HG03159 (cell line): ENCODE measurements around the gene HHIP.
"Not testable (repeated sequence)": the region's sequence is repeated elsewhere in the genome, so short reads cannot be mapped to it uniquely, and the experiment has no call there.

Experiments used
- ATAC-seq: cut with Tn5 transposase; IDR thresholded peaks from one replicate; pipeline ENCODE4 v1.9.1; 2021; ENCODE audit warnings: mild to moderate bottlenecking, moderate library complexity; ENCODE audit not compliant: unreplicated experiment

The HHIP gene

GRCh38 chr4:144748814-144749555 lies 103.0 kb downstream of the HHIP start:
- ATAC-seq = no peak

DNA sequence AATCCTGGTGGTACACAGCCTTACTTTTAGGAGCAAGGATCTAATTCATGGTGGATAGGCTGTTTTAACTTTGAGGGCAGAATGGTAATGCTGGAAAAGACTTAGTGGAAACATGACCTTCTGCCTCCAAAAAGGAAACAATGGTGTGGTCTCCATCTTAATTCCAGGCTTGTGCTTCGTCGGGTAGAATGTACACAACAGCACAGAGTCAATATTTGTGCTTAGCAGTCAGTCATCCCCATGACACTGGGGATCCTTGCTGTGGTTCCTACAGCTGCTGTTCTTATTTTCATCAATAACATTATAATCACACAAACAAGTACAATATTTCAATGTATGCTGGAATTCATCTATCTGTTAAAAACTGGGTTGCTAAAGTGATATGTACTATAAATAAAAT lies 104.4 kb downstream of the HHIP start:
- no peak for ATAC-seq

GRCh38 chr4:144754562-144755410 lies 108.8 kb downstream of the HHIP start:
- ATAC-seq = no peak

DNA sequence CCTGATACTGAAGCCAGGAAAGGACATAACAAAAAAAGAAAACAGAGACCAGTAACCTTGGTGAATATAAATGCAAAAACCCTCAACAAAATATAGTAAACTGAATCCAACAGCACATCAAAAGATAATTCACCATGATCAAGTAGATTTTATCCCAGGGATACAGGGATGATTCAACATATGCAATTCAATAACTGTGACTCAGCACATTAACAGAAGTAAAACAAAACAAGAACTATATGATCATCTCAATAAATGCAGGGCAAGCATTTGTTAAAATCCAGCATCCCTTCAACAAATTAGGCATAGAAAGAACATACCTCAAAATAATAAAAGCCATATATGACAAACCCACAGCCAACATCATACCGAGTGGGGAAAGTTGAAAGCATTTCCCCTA lies 112.0 kb downstream of the HHIP start:
- ATAC-seq = no peak

- not testable (repeated sequence) for ATAC-seq
These were observed 122.9 kb downstream of the HHIP start for GRCh38 chr4:144768809-144769208.

- ATAC-seq = no peak
These were observed 132.4 kb downstream of the HHIP start for GRCh38 chr4:144778364-144778763.

GRCh38 chr4:144782345-144782744 lies 136.4 kb downstream of the HHIP start:
- no peak for ATAC-seq

DNA sequence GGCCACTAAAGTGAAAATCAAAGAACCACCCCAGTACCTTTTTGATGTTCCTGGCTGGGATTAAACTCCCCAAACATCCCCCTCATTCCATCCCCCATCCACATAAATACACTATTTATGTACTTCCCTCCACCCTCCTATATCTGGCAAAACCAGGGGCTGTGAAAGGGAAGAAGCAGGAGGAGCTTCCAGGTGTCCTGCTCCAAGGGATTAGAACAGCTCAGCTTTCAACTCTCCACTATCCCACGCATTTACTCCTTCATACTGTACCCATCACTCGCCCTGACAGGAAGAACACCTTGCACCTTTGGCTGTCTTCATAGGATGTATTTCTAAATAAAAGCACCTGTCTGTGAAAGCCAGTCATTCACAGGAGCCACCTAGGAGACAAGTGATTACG lies 140.0 kb downstream of the HHIP start:
- ATAC-seq = no peak

- peak; percentile 84 for ATAC-seq
These were observed 141.7 kb downstream of the HHIP start for GRCh38 chr4:144787365-144788258.

GRCh38 chr4:144788469-144788868 lies 142.5 kb downstream of the HHIP start:
- no peak for ATAC-seq

DNA sequence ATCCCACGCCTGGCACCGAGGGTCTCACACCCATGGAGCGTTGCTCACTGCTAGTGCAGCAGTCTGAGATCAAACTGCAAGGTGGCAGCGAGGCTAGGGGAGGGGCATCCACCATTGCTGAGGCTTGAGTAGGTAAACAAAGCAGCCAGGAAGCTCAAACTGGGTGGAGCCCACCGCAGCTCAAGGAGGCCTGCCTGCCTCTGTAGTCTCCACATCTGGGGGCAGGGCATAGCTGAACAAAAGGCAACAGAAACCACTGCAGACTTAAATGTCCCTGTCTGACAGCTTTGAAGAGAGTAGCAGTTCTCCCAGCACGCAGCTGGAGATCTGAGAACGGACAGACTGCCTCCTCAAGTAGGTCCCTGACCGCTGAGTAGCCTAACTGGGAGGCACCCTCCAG lies 146.0 kb downstream of the HHIP start:
- not testable (repeated sequence) for ATAC-seq
